Measurements from ENCODE around the gene LYSMD1.

The LYSMD1 gene

GRCh38 chr1:151135433-151136385, 30.0 kb downstream of the LYSMD1 start:
- no peak for DNase-seq (ENCODE audit: low read depth)

- DNase-seq (ENCODE audit: low read depth), result no peak
Observed at GRCh38 chr1:151134991-151135390, 30.7 kb downstream of the LYSMD1 start.

GRCh38 chr1:151134396-151134795, 31.3 kb downstream of the LYSMD1 start:
- DNase-seq (ENCODE audit: low read depth), result no peak

- DNase-seq (ENCODE audit: low read depth), result no peak
Observed at GRCh38 chr1:151133018-151133806, 32.5 kb downstream of the LYSMD1 start.

- no peak for DNase-seq (ENCODE audit: low read depth)
Observed at GRCh38 chr1:151132335-151133017, 33.2 kb downstream of the LYSMD1 start.

GRCh38 chr1:151131701-151132334, 33.9 kb downstream of the LYSMD1 start:
- no peak for DNase-seq (ENCODE audit: low read depth)

GRCh38 chr1:151130987-151131586, 34.6 kb downstream of the LYSMD1 start:
- no peak for DNase-seq (ENCODE audit: low read depth)

GRCh38 chr1:151128800-151129199, 36.9 kb downstream of the LYSMD1 start:
- DNase-seq (ENCODE audit: low read depth), result no peak

- DNase-seq (ENCODE audit: low read depth), result no peak
Observed at GRCh38 chr1:151124763-151125403, 40.8 kb downstream of the LYSMD1 start.

- DNase-seq (ENCODE audit: low read depth), result no peak
Observed at GRCh38 chr1:151113877-151114276, 51.8 kb downstream of the LYSMD1 start.
